OCI-LY3 (cell line): ENCODE measurements around the gene ACIN1.

Experiments used
- H2AFZ ChIP-seq: fragments of 200-600, 300-600 bp; shearing (Covaris generic); 2 replicates; pipeline ENCODE4 v1.6.0; 2014; ENCODE audit warnings: antibody characterized with exemption, low read depth, low read length
- H3K27ac ChIP-seq: fragments of 200-600, 300-600 bp; sonication (generic); 2 replicates; pipeline ENCODE4 v1.5.1; 2014; ENCODE audit warnings: mild to moderate bottlenecking, low read length, moderate library complexity, mixed read lengths
- H3K27me3 ChIP-seq: fragments of 200-600, 300-600 bp; sonication (generic); 2 replicates; pipeline ENCODE4 v1.6.1; 2014; ENCODE audit warnings: low read depth, low read length, mixed read lengths
- H3K36me3 ChIP-seq: fragments of 200-600, 300-600 bp; sonication (generic); replicated peaks from 2 replicates; pipeline ENCODE3; 2014; ENCODE audit warnings: low read depth, low read length, mixed read lengths
- H3K4me1 ChIP-seq: fragments of 300-600, 200-600 bp; sonication (generic); 2 replicates; pipeline ENCODE4 v1.6.1; 2014; ENCODE audit warnings: low read length, mixed read lengths
- H3K4me2 ChIP-seq: fragments of 200-600, 300-600 bp; sonication (generic); 2 replicates; pipeline ENCODE4 v1.6.1; 2014; ENCODE audit warnings: low read length, mixed read lengths
- H3K4me3 ChIP-seq: fragments of 300-600, 200-600 bp; sonication (generic); 2 replicates; pipeline ENCODE4 v1.5.1; 2014; ENCODE audit warnings: antibody characterized with exemption, mild to moderate bottlenecking, low read length, moderate library complexity
- H3K79me2 ChIP-seq: fragments of 300-600, 200-600 bp; shearing (Covaris generic); 2 replicates; pipeline ENCODE4 v1.6.1; 2014; ENCODE audit warnings: mild to moderate bottlenecking, low read length, mixed read lengths
- H3K9ac ChIP-seq: fragments of 300-600, 200-600 bp; shearing (Covaris generic); 2 replicates; pipeline ENCODE4 v1.6.0; 2014; ENCODE audit warnings: mild to moderate bottlenecking, low read length, moderate library complexity
- H3K9me3 ChIP-seq: fragments of 200-600, 300-600 bp; shearing (Covaris generic); 2 replicates; pipeline ENCODE4 v1.6.1; 2014; ENCODE audit warnings: low read length, mixed read lengths; ENCODE audit not compliant: insufficient read depth
- H4K20me1 ChIP-seq: fragments of 200-600, 300-600 bp; sonication (generic); 2 replicates; pipeline ENCODE4 v1.6.1; 2016; ENCODE audit warnings: low read length, mixed read lengths; ENCODE audit not compliant: insufficient read depth
- EZH2phosphoT487 ChIP-seq: fragments of 200-600 bp; shearing (Covaris generic); IDR thresholded peaks from 2 replicates; pipeline ENCODE4 v1.6.1; 2018; ENCODE audit warnings: antibody characterized with exemption, mixed run types, low read depth
- TF ChIP-seq, protein P1 (sequence below): fragments of 200-600, 300-600 bp; sonication (generic); IDR thresholded peaks from 2 replicates; pipeline ENCODE4 v1.5.1; 2014; ENCODE audit warnings: antibody characterized with exemption, low read length, low read depth

The ACIN1 gene

DNA sequence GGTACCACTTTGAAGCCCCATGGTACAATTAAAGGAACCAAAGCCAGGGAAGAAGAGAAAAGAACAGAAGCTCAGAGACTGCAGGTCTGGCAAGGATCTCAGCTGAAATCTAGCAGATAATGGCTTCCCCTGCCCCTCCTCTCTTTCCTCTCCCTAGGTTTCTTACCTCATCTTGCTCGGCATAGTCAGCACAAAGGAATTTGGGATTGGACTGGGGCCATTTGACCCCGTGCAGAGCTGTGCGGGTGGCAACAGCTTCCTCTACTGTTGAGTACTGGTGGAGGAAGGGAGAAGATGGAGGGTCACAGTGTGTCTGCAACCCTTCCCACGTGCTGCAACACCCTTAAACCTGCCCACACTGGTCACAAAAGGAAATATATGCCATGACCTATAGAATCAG is 32.9 kb downstream of the ACIN1 start:
- H3K4me2 ChIP-seq = no peak overlapping the region
- H3K9me3 ChIP-seq = no peaks in the 10 kb centered on the region
- H3K4me1 ChIP-seq = peaks cover 7% of the 10 kb centered on the region
- TF ChIP-seq, protein P1, sequence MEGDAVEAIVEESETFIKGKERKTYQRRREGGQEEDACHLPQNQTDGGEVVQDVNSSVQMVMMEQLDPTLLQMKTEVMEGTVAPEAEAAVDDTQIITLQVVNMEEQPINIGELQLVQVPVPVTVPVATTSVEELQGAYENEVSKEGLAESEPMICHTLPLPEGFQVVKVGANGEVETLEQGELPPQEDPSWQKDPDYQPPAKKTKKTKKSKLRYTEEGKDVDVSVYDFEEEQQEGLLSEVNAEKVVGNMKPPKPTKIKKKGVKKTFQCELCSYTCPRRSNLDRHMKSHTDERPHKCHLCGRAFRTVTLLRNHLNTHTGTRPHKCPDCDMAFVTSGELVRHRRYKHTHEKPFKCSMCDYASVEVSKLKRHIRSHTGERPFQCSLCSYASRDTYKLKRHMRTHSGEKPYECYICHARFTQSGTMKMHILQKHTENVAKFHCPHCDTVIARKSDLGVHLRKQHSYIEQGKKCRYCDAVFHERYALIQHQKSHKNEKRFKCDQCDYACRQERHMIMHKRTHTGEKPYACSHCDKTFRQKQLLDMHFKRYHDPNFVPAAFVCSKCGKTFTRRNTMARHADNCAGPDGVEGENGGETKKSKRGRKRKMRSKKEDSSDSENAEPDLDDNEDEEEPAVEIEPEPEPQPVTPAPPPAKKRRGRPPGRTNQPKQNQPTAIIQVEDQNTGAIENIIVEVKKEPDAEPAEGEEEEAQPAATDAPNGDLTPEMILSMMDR = no peak
- TF ChIP-seq EZH2phosphoT487 = no peak
- H3K27me3 ChIP-seq = peaks cover 2% of the 10 kb centered on the region; the same call in 1 of the 2 replicates
- no peak overlapping the region for H3K9ac ChIP-seq
- no peak overlapping the region for H3K27ac ChIP-seq
- H3K79me2 ChIP-seq = peaks cover 14% of the 10 kb centered on the region
- peaks cover 13% of the 10 kb centered on the region for H4K20me1 ChIP-seq
- no peak overlapping the region for H3K4me3 ChIP-seq
- H2AFZ ChIP-seq = no peak overlapping the region
- peaks cover 64% of the 10 kb centered on the region for H3K36me3 ChIP-seq

DNA sequence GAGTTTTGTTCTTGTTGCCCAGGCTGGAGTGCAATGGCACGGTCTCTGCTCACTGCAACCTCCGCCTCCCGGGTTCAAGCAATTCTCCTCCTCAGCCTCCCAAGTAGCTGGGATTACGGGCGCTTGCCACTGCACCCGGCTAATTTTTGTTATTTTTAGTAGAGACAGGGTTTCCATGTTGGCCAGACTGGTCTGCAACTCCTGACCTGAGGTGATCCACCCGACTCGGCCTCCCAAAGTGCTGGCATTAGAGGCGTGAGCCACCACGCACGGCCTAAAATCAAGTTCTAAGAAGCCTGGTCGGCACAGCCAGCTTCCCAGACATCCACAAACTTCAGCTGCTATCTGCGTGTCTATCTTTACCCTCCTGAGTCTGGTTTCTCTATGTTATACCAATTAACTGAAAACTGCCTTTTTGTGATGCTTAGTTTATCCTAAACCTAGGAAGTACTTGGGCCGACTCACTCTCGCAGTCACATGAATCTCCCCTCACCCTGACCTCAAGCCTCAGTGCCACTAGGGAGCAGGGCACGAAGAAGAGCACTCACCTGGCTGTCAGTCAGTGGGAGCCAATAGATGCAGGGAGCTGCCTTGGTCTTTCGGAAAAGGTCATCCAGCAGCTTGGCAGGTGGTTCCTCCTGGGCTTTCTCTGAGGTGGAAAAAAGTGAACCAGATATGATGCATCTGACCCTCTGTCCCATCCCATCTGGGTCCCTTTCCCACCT is 34.2 kb downstream of the ACIN1 start:
- peaks cover 2% of the 10 kb centered on the region for H3K79me2 ChIP-seq
- H3K4me1 ChIP-seq = peaks cover 20% of the 10 kb centered on the region
- TF ChIP-seq, protein P1 = no peak
- TF ChIP-seq EZH2phosphoT487 = no peak
- no peaks in the 10 kb centered on the region for H3K9me3 ChIP-seq
- H3K27ac ChIP-seq = no peak overlapping the region
- H3K27me3 ChIP-seq = peaks cover 7% of the 10 kb centered on the region; the same call in 1 of the 2 replicates
- no peak overlapping the region for H3K4me2 ChIP-seq
- peaks cover 5% of the 10 kb centered on the region for H4K20me1 ChIP-seq
- no peak overlapping the region for H2AFZ ChIP-seq
- no peak overlapping the region for H3K4me3 ChIP-seq
- peaks cover 52% of the 10 kb centered on the region for H3K36me3 ChIP-seq
- no peak overlapping the region for H3K9ac ChIP-seq

DNA sequence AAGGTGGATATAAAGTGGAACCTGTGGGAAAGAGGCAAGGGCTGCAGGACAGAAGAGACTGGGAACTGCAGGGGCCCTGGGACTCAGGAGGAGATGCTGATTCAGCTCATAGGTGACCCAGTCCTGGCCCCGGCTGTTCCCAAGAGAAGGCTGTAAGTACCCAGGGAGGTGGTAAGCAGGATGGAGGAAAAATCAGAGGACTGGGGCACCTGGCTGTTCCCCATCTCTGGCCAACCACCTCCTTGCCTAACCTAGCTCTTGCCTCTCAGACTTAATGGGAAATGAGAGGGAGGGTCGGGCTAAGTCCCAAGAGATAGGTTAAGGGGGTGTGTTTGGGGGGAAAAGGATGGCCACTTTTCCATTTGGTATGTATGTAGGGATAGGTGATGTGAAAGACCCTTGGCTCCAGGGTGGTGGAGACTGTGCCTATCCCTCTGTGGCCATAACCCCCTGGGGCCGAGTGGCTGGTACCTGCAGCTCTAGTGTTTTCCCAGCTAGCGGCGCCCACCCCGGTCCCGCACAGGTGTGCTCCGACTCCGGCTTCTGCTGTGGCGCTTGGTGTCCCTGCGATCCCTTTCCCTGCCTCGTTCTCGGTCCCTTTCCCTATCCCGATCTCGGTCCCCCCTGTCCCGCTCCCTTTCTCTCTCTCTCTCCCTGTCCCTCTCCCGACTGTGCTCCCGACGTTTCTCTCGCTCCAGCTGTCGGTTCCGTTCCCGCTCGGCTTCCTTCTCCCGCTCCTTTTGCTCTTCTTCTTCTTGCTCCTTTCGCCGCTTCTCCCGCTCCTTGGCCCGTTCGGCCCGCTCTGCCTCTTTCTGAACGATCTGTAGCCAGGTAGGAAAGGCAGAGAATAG is 36.1 kb downstream of the ACIN1 start:
- Histone ChIP-seq H3K36me3 (peaks cover 36% of the 10 kb centered on the region), H2AFZ (no peak overlapping the region), H3K9me3 (no peaks in the 10 kb centered on the region), H3K27ac (no peak overlapping the region), H3K4me3 (no peak overlapping the region), H3K4me1 (peaks cover 20% of the 10 kb centered on the region), H3K27me3 (peaks cover 7% of the 10 kb centered on the region; the same call in 1 of the 2 replicates), H3K4me2 (no peak overlapping the region), H4K20me1 (peaks cover 5% of the 10 kb centered on the region), H3K9ac (no peak overlapping the region), H3K79me2 (no peaks in the 10 kb centered on the region)
- no peak for TF ChIP-seq EZH2phosphoT487
- TF ChIP-seq, protein P1 = no peak
